ENCODE results near the gene IQCF5.
"Not testable (repeated sequence)": the region's sequence is repeated elsewhere in the genome, so short reads cannot be mapped to it uniquely, and the experiment has no call there.

The IQCF5 gene

GRCh38 chr3:51869304-51869703 lies 6.1 kb downstream of the IQCF5 start:
- H3K4me1 ChIP-seq (ENCODE audit: low read depth, poor library complexity, severe bottlenecking) = no peaks in the 10 kb centered on the region
- no peak overlapping the region for H3K4me2 ChIP-seq
- H3K27ac ChIP-seq = no peak overlapping the region
- TF ChIP-seq CTCF (conservative IDR thresholded peaks at IDR 0.05; ENCODE audit: low read depth, low read length) = no peak
- H3K79me2 ChIP-seq (ENCODE audit: insufficient read depth, low read depth) = no peaks in the 10 kb centered on the region
- H4K20me1 ChIP-seq (ENCODE audit: insufficient read depth) = no peaks in the 10 kb centered on the region
- H3K36me3 ChIP-seq (ENCODE audit: insufficient read depth) = no peaks in the 10 kb centered on the region
- H3K4me3 ChIP-seq (IDR thresholded peaks at IDR 0.05; ENCODE audit: insufficient read depth, low read depth, low read length) = no peak overlapping the region
- no peak overlapping the region for H2AFZ ChIP-seq (ENCODE audit: low read depth)
- no peak overlapping the region for H3K9ac ChIP-seq
- no peaks in the 10 kb centered on the region for H3K27me3 ChIP-seq (ENCODE audit: insufficient read depth, low read depth)

GRCh38 chr3:51868896-51869295 lies 6.5 kb downstream of the IQCF5 start:
- H3K9ac ChIP-seq; H2AFZ ChIP-seq (ENCODE audit: low read depth); H3K4me2 ChIP-seq; H3K27me3 ChIP-seq (ENCODE audit: insufficient read depth, low read depth); H3K4me1 ChIP-seq (ENCODE audit: low read depth, poor library complexity, severe bottlenecking); H4K20me1 ChIP-seq (ENCODE audit: insufficient read depth); H3K27ac ChIP-seq; H3K79me2 ChIP-seq (ENCODE audit: insufficient read depth, low read depth); H3K36me3 ChIP-seq (ENCODE audit: insufficient read depth); H3K4me3 ChIP-seq (IDR thresholded peaks at IDR 0.05; ENCODE audit: insufficient read depth, low read depth, low read length): not testable (repeated sequence)

- Histone ChIP-seq H3K4me3 (IDR thresholded peaks at IDR 0.05; ENCODE audit: insufficient read depth, low read depth, low read length) (no peak overlapping the region), H3K27me3 (ENCODE audit: insufficient read depth, low read depth) (no peaks in the 10 kb centered on the region), H4K20me1 (ENCODE audit: insufficient read depth) (no peaks in the 10 kb centered on the region), H2AFZ (ENCODE audit: low read depth) (no peak overlapping the region), H3K4me2 (no peak overlapping the region), H3K9ac (no peak overlapping the region), H3K4me1 (ENCODE audit: low read depth, poor library complexity, severe bottlenecking) (no peaks in the 10 kb centered on the region), H3K79me2 (ENCODE audit: insufficient read depth, low read depth) (no peaks in the 10 kb centered on the region), H3K27ac (no peak overlapping the region), H3K36me3 (ENCODE audit: insufficient read depth) (no peaks in the 10 kb centered on the region)
- no peak for TF ChIP-seq CTCF (conservative IDR thresholded peaks at IDR 0.05; ENCODE audit: low read depth, low read length)
Observed at GRCh38 chr3:51862886-51863285, 12.5 kb downstream of the IQCF5 start.

DNA sequence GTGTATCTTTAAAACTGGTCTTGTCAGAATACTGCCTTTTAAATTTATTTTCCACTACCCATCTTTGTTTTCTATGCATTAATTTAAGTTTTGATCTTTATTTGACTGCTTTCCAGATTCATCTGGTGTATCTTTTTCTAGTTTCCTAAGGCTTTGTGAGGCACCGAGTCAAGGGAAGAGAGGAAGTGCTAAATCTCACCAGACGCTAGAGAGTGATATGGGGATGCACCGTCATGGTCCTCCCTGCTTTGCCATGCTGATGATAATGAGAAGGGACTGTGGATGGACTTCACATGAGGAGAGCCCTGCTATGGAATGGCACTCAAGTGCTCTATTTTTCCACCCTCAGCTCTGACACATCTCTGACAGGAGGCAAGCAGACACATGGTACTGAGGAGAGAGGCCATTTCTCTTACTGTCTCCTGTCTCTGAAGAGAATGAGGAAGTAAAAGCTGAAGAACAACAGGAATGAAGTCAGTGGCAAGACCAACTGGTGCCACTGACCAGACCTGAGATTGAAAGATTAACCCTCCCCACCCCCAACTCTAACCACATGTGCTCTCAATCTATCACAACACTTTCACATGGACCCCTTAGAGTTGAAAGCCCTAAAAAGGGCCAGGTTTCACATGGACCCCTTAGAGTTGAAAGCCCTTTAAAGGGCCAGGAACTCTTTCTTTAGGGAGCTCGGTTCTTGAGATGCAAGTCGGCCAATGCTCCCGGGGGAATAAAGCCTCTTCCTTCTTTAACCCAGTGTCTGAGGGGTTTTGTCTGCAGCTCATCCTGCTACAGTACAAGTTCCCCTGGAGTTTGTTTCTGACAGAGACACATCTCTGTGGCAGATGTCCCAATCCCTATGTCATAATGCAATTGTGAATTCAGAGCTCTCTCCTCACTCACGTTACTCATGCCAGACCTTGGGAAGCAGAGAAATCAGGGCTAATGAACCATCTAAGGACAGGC lies 14.4 kb downstream of the IQCF5 start, which contains the start of gene IQCF2:
Gene IQCF2 (plus strand): TSS at position 913 of the 963 bp plus-strand sequence. CDS start 52 bp downstream, outside the sequence.
- Histone ChIP-seq H4K20me1 (ENCODE audit: insufficient read depth) (no peaks in the 10 kb centered on the region), H2AFZ (ENCODE audit: low read depth) (no peak within 1 kb of the TSS), H3K36me3 (ENCODE audit: insufficient read depth) (no peaks in the 10 kb centered on the region), H3K9ac (no peak within 1 kb of the TSS), H3K27me3 (ENCODE audit: insufficient read depth, low read depth) (no peaks in the 10 kb centered on the region), H3K79me2 (ENCODE audit: insufficient read depth, low read depth) (no peaks in the 10 kb centered on the region), H3K4me2 (no peak within 1 kb of the TSS), H3K4me1 (ENCODE audit: low read depth, poor library complexity, severe bottlenecking) (no peaks in the 10 kb centered on the region), H3K27ac (no peak within 1 kb of the TSS), H3K4me3 (IDR thresholded peaks at IDR 0.05; ENCODE audit: insufficient read depth, low read depth, low read length) (no peak within 1 kb of the TSS)
- TF ChIP-seq CTCF (conservative IDR thresholded peaks at IDR 0.05; ENCODE audit: low read depth, low read length) = no peak

DNA sequence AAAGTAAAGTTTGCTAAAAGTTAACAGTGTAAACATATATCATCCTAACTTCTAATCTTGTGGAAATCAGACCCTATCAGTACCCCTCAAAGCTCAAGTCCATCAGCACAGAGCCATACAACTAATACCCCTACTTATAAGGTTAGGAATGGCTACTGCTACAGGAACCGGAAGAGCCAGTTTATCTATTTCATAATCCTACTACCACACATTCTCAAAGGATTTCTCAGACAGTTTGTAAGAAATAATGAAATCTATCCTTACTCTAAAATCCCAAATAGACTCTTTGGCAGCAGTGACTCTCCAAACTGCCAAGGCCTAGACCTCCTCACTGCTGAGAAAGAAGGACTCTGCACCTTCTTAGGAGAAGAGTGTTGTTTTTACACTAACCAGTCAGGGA lies 20.0 kb downstream of the IQCF5 start:
- H3K9ac ChIP-seq; H3K27ac ChIP-seq; H3K79me2 ChIP-seq (ENCODE audit: insufficient read depth, low read depth); H3K4me2 ChIP-seq; H3K36me3 ChIP-seq (ENCODE audit: insufficient read depth); H2AFZ ChIP-seq (ENCODE audit: low read depth); H3K4me3 ChIP-seq (IDR thresholded peaks at IDR 0.05; ENCODE audit: insufficient read depth, low read depth, low read length); H3K27me3 ChIP-seq (ENCODE audit: insufficient read depth, low read depth); H4K20me1 ChIP-seq (ENCODE audit: insufficient read depth); H3K4me1 ChIP-seq (ENCODE audit: low read depth, poor library complexity, severe bottlenecking): not testable (repeated sequence)
